ENCODE results near the gene BARX2.

Gene BARX2

GRCh38 chr11:129392995-129393394, 17.3 kb downstream of the BARX2 start:
- H2AFZ ChIP-seq (ENCODE audit: insufficient read depth, low read length, poor library complexity), result no peak overlapping the region
- H3K9me3 ChIP-seq (ENCODE audit: insufficient read depth, low read depth, low read length), result no peaks in the 10 kb centered on the region
- H2BK12ac ChIP-seq (ENCODE audit: low read length), result no peak overlapping the region
- H3K4me1 ChIP-seq (ENCODE audit: control insufficient read depth in 1 of 2, insufficient read depth in 2 of 2, low read length in 2 of 2), result peaks cover 8 to 23% of the 10 kb centered on the region in 2 experiments
- H3K27me3 ChIP-seq (ENCODE audit: insufficient read depth, low read length), result no peaks in the 10 kb centered on the region
- H3K4ac ChIP-seq (ENCODE audit: low read depth, low read length), result no peak overlapping the region
- H4K91ac ChIP-seq (ENCODE audit: low read depth, low read length), result no peak overlapping the region
- no peak overlapping the region for H3K4me2 ChIP-seq (ENCODE audit: low read length)
- no peak overlapping the region for H3K27ac ChIP-seq (ENCODE audit: low read depth, low read length)
- H2BK120ac ChIP-seq (ENCODE audit: insufficient read depth, low read length, poor library complexity), result no peak overlapping the region
- no peaks in the 10 kb centered on the region for H3K79me1 ChIP-seq (ENCODE audit: low read length)
- no peak overlapping the region for H3K9ac ChIP-seq (ENCODE audit: low read length)
- no peak overlapping the region for H3K23ac ChIP-seq (ENCODE audit: low read length)
- peak in 1 of 2 donors; percentile 41 for DNase-seq
- no peak overlapping the region for H2BK5ac ChIP-seq (ENCODE audit: low read depth, low read length, poor library complexity)
- H3K79me2 ChIP-seq (ENCODE audit: control insufficient read depth, insufficient read depth, low read length, poor library complexity), result no peaks in the 10 kb centered on the region
- no peaks in the 10 kb centered on the region for H3K36me3 ChIP-seq (ENCODE audit: control insufficient read depth in 1 of 2, insufficient read depth in 2 of 2, low read length in 2 of 2)
- WGBS (ENCODE audit: extremely low coverage, insufficient coverage, insufficient read length), result no CpG with 5 or more reads among the region's 1 CpG
- no peak overlapping the region for H2AK5ac ChIP-seq (ENCODE audit: low read length)
- no peak overlapping the region for H4K12ac ChIP-seq (ENCODE audit: low read depth, low read length)
- no peak overlapping the region for H3K4me3 ChIP-seq (ENCODE audit: low read depth, low read length)
- H3K14ac ChIP-seq (ENCODE audit: low read length), result no peak overlapping the region
- no peak overlapping the region for H3K18ac ChIP-seq (ENCODE audit: low read length)
- H4K8ac ChIP-seq (ENCODE audit: low read depth, low read length), result no peak overlapping the region

DNA sequence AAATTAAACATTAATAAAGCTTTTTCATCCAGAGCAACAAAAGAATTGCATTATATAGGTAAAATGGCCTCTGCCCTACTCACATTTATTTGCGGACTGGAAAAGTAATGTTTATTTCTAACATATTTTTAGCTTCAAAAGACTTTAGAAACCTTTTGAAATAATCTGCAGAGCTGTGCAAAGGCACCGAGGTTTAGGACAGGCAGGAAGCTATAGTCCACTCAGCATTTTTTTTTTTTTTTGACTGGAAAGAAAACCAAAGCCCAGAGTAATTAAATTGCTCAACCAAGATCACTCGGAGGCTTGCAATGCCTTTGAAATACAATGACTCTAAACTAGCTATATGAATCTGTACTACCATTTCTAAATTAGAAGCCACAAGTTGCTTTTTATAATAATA, 19.1 kb downstream of the BARX2 start:
- no peaks in the 10 kb centered on the region for H3K79me1 ChIP-seq (ENCODE audit: low read length)
- no peak overlapping the region for H2AFZ ChIP-seq (ENCODE audit: insufficient read depth, low read length, poor library complexity)
- no peak overlapping the region for H2AK5ac ChIP-seq (ENCODE audit: low read length)
- H3K23ac ChIP-seq (ENCODE audit: low read length), result no peak overlapping the region
- no CpG with 5 or more reads among the region's 3 CpGs for WGBS (ENCODE audit: extremely low coverage, insufficient coverage, insufficient read length)
- H3K36me3 ChIP-seq (ENCODE audit: control insufficient read depth in 1 of 2, insufficient read depth in 2 of 2, low read length in 2 of 2), result no peaks in the 10 kb centered on the region
- H2BK12ac ChIP-seq (ENCODE audit: low read length), result no peak overlapping the region
- no peak overlapping the region for H3K27ac ChIP-seq (ENCODE audit: low read depth, low read length)
- H3K14ac ChIP-seq (ENCODE audit: low read length), result no peak overlapping the region
- no peak overlapping the region for H3K9ac ChIP-seq (ENCODE audit: low read length)
- H4K12ac ChIP-seq (ENCODE audit: low read depth, low read length), result no peak overlapping the region
- H3K79me2 ChIP-seq (ENCODE audit: control insufficient read depth, insufficient read depth, low read length, poor library complexity), result no peaks in the 10 kb centered on the region
- no peak overlapping the region for H2BK120ac ChIP-seq (ENCODE audit: insufficient read depth, low read length, poor library complexity)
- H3K4me3 ChIP-seq (ENCODE audit: low read depth, low read length), result no peak overlapping the region
- no peaks in the 10 kb centered on the region for H3K9me3 ChIP-seq (ENCODE audit: insufficient read depth, low read depth, low read length)
- H3K4ac ChIP-seq (ENCODE audit: low read depth, low read length), result no peak overlapping the region
- H3K4me1 ChIP-seq (ENCODE audit: control insufficient read depth in 1 of 2, insufficient read depth in 2 of 2, low read length in 2 of 2), result peaks cover 6 to 20% of the 10 kb centered on the region in 2 experiments
- no peak overlapping the region for H4K8ac ChIP-seq (ENCODE audit: low read depth, low read length)
- no peak overlapping the region for H3K4me2 ChIP-seq (ENCODE audit: low read length)
- no peak overlapping the region for H2BK5ac ChIP-seq (ENCODE audit: low read depth, low read length, poor library complexity)
- no peak overlapping the region for H4K91ac ChIP-seq (ENCODE audit: low read depth, low read length)
- H3K18ac ChIP-seq (ENCODE audit: low read length), result no peak overlapping the region
- H3K27me3 ChIP-seq (ENCODE audit: insufficient read depth, low read length), result no peaks in the 10 kb centered on the region
- no peak for DNase-seq

DNA sequence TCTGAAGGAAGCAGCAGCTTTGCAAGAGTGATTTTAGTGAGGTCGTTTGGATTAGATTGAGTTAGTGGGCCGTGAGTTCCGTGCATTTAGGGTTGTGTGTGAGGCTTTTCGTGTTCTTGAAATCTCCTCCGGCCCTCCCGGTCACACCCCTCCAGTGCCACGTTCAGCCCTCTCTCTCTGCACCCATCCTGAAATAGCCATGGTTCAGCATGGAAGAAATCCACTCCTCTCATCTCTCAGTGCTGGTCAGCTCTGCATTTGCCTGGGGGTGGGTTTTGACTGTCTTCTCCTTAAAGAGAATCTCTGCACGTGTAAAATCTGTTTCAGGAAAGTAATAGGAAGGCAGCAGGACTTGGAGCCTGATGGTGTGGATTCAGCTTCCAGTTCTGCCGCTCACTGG, 19.8 kb downstream of the BARX2 start:
- H3K23ac ChIP-seq (ENCODE audit: low read length), result no peak overlapping the region
- no CpG with 5 or more reads among the region's 9 CpGs for WGBS (ENCODE audit: extremely low coverage, insufficient coverage, insufficient read length)
- no peak overlapping the region for H3K4ac ChIP-seq (ENCODE audit: low read depth, low read length)

DNA sequence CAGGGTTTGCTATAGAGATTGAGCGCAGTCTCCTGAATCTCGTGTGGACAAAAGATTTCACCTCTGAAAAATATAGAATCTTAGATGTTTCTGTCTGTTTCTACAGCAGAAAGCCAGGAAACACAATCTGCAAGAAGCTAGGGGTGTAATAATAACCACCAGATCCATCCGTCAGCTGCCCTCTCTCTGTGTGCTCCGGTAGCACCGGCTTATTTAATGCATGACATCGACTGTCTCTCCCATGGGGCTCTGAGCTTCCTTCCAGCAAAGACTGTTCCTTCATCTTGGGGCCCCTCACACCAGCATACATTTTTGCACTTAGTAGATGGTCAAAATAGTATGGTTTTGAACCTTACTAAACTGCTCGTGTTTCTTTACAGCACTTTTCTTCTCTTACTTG, 20.2 kb downstream of the BARX2 start:
- Histone ChIP-seq H3K36me3 (ENCODE audit: control insufficient read depth in 1 of 2, insufficient read depth in 2 of 2, low read length in 2 of 2) (no peaks in the 10 kb centered on the region), H3K9ac (ENCODE audit: low read length) (no peak overlapping the region), H3K23ac (ENCODE audit: low read length) (no peak overlapping the region), H2BK12ac (ENCODE audit: low read length) (no peak overlapping the region), H3K79me2 (ENCODE audit: control insufficient read depth, insufficient read depth, low read length, poor library complexity) (no peaks in the 10 kb centered on the region), H3K4me3 (ENCODE audit: low read depth, low read length) (no peak overlapping the region), H3K27me3 (ENCODE audit: insufficient read depth, low read length) (no peaks in the 10 kb centered on the region), H3K14ac (ENCODE audit: low read length) (no peak overlapping the region), H2BK120ac (ENCODE audit: insufficient read depth, low read length, poor library complexity) (no peak overlapping the region), H3K9me3 (ENCODE audit: insufficient read depth, low read depth, low read length) (no peaks in the 10 kb centered on the region), H3K27ac (ENCODE audit: low read depth, low read length) (no peak overlapping the region), H2AFZ (ENCODE audit: insufficient read depth, low read length, poor library complexity) (no peak overlapping the region), H4K8ac (ENCODE audit: low read depth, low read length) (no peak overlapping the region), H3K79me1 (ENCODE audit: low read length) (no peaks in the 10 kb centered on the region), H2AK5ac (ENCODE audit: low read length) (no peak overlapping the region), H3K4me1 (ENCODE audit: control insufficient read depth in 1 of 2, insufficient read depth in 2 of 2, low read length in 2 of 2) (peaks cover 6 to 14% of the 10 kb centered on the region in 2 experiments), H4K12ac (ENCODE audit: low read depth, low read length) (no peak overlapping the region), H4K91ac (ENCODE audit: low read depth, low read length) (no peak overlapping the region), H3K4me2 (ENCODE audit: low read length) (no peak overlapping the region), H2BK5ac (ENCODE audit: low read depth, low read length, poor library complexity) (no peak overlapping the region), H3K4ac (ENCODE audit: low read depth, low read length) (no peak overlapping the region), H3K18ac (ENCODE audit: low read length) (no peak overlapping the region)
- no CpG with 5 or more reads among the region's 7 CpGs for WGBS (ENCODE audit: extremely low coverage, insufficient coverage, insufficient read length)
- DNase-seq, result no peak

More for the DNA sequence above, 19.8 kb downstream of the BARX2 start:
- no peak overlapping the region for H2BK120ac ChIP-seq (ENCODE audit: insufficient read depth, low read length, poor library complexity)
- no peak overlapping the region for H3K4me3 ChIP-seq (ENCODE audit: low read depth, low read length)
- no peak overlapping the region for H4K12ac ChIP-seq (ENCODE audit: low read depth, low read length)
- no peaks in the 10 kb centered on the region for H3K9me3 ChIP-seq (ENCODE audit: insufficient read depth, low read depth, low read length)
- no peak overlapping the region for H3K4me2 ChIP-seq (ENCODE audit: low read length)
- H2BK12ac ChIP-seq (ENCODE audit: low read length), result no peak overlapping the region
- no peaks in the 10 kb centered on the region for H3K36me3 ChIP-seq (ENCODE audit: control insufficient read depth in 1 of 2, insufficient read depth in 2 of 2, low read length in 2 of 2)
- H3K27me3 ChIP-seq (ENCODE audit: insufficient read depth, low read length), result no peaks in the 10 kb centered on the region
- H3K14ac ChIP-seq (ENCODE audit: low read length), result no peak overlapping the region
- peaks cover 6 to 15% of the 10 kb centered on the region in 2 experiments for H3K4me1 ChIP-seq (ENCODE audit: control insufficient read depth in 1 of 2, insufficient read depth in 2 of 2, low read length in 2 of 2)
- DNase-seq, result no peak
- no peaks in the 10 kb centered on the region for H3K79me1 ChIP-seq (ENCODE audit: low read length)
- H4K8ac ChIP-seq (ENCODE audit: low read depth, low read length), result no peak overlapping the region
- H3K79me2 ChIP-seq (ENCODE audit: control insufficient read depth, insufficient read depth, low read length, poor library complexity), result no peaks in the 10 kb centered on the region
- H2BK5ac ChIP-seq (ENCODE audit: low read depth, low read length, poor library complexity), result no peak overlapping the region
- no peak overlapping the region for H3K9ac ChIP-seq (ENCODE audit: low read length)
- no peak overlapping the region for H2AK5ac ChIP-seq (ENCODE audit: low read length)
- no peak overlapping the region for H3K27ac ChIP-seq (ENCODE audit: low read depth, low read length)
- H2AFZ ChIP-seq (ENCODE audit: insufficient read depth, low read length, poor library complexity), result no peak overlapping the region
- no peak overlapping the region for H4K91ac ChIP-seq (ENCODE audit: low read depth, low read length)
- H3K18ac ChIP-seq (ENCODE audit: low read length), result no peak overlapping the region
